Astrocyte of the hippocampus (primary cell): ENCODE results near the gene HIP1R.
"Not testable (repeated sequence)": the region's sequence is repeated elsewhere in the genome, so short reads cannot be mapped to it uniquely, and the experiment has no call there.

Experiments
- DNase-seq: peaks from one replicate; pipeline ENCODE4 v3.0.0; 2011; ENCODE audit warnings: low read depth, low spot score

HIP1R gene, protein sequence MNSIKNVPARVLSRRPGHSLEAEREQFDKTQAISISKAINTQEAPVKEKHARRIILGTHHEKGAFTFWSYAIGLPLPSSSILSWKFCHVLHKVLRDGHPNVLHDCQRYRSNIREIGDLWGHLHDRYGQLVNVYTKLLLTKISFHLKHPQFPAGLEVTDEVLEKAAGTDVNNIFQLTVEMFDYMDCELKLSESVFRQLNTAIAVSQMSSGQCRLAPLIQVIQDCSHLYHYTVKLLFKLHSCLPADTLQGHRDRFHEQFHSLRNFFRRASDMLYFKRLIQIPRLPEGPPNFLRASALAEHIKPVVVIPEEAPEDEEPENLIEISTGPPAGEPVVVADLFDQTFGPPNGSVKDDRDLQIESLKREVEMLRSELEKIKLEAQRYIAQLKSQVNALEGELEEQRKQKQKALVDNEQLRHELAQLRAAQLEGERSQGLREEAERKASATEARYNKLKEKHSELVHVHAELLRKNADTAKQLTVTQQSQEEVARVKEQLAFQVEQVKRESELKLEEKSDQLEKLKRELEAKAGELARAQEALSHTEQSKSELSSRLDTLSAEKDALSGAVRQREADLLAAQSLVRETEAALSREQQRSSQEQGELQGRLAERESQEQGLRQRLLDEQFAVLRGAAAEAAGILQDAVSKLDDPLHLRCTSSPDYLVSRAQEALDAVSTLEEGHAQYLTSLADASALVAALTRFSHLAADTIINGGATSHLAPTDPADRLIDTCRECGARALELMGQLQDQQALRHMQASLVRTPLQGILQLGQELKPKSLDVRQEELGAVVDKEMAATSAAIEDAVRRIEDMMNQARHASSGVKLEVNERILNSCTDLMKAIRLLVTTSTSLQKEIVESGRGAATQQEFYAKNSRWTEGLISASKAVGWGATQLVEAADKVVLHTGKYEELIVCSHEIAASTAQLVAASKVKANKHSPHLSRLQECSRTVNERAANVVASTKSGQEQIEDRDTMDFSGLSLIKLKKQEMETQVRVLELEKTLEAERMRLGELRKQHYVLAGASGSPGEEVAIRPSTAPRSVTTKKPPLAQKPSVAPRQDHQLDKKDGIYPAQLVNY

DNA sequence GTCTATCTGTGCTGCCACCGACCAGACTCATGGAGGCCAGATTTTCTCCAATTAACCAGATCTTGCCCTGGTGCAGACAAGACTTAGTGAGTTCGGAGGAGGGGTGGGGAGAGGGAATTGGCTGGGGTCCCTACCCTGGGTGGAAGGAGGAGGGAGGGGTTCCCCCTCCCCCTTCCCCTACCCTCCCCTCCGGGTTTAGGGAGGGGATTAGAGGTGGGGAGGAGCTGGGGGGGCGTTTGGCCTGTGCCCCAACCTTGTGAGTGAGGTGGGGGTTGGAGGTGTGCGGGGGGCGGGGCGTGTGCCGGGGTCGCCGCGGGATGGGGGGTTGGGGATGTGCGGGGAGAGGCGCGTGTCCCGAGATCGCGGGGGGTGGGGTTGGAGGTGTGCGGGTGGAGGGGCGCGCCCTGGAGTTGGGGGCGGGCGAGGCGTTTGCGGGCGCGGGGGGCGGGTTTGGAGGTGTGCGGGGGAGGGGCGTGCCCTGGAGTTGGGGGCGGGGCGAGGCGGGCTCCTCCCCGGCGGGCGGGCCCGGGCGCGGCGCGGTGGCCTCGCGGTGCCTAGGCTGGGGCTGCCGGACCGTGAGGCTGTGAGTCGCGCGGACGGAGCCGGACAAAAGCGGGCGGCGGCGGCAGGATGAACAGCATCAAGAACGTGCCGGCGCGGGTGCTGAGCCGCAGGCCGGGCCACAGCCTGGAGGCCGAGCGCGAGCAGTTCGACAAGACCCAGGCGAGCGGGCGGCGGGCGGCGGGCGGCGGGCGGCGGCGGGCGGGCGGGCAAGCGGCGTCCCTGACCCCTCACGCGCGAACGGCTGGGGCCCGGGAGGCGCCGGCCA lies at the start of gene HIP1R:
HIP1R (plus strand) TSS at position 537 of the 829 bp plus-strand sequence; CDS start at position 631, 94 bp downstream.
- peak; percentile 61 for DNase-seq

DNA sequence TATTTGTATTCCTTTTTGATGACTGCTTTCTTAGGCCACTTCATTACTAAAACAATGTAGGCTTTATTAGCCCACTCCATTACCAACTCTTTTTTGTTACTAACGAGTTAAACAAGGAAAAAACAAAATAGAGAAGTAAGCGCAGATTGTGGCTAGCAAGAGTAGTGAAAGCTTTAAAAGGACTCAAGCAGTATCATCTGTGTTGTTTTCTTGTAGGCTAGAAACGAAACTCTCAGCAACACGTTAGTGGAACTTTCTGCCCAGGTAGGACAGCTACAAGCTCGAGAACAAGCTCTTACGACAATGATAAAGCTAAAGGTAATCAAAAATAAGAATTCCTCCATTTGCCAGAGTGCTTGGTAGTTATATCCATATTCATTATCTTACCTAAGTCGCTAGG lies 49.8 kb upstream of the HIP1R start:
- no peak for DNase-seq

DNA sequence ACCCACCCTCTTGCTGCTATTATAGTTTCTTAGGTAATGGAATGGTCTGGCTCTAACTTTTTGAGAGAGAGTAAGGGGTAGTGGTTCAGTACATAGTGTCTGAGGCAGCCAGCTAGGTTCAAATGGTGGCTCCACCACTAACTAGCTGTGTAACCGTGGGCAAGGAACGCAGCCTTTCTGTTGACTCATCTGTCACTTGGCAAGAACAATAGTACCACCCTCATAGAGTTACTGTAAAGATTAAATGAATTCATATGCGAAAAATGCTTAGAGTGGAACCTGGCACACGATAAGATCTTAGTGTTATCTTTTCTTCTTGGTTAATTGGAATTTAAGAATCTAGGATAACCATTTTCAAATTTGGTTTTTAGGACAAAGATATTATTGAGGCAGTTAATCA lies 46.9 kb upstream of the HIP1R start:
- peak; percentile 48 for DNase-seq

DNA sequence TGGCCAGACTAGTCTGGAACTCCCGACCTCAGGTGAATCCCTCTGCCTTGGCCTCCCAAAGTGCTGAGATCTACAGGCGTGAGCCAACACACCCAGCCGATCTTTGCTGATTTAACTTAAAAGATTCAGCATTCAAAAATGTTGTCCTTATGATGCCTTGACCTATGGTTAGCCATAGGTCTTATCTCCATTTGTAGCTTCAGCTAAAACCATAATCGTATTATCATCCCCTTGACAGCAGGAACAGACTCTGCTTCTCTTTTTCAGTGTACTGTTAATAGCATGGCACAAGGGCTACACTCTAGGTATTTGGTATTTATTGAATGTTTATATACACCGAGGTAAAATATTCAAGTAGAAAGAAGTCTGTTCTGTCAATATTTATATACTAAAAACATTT lies 45.6 kb upstream of the HIP1R start:
- DNase-seq: no peak

DNA sequence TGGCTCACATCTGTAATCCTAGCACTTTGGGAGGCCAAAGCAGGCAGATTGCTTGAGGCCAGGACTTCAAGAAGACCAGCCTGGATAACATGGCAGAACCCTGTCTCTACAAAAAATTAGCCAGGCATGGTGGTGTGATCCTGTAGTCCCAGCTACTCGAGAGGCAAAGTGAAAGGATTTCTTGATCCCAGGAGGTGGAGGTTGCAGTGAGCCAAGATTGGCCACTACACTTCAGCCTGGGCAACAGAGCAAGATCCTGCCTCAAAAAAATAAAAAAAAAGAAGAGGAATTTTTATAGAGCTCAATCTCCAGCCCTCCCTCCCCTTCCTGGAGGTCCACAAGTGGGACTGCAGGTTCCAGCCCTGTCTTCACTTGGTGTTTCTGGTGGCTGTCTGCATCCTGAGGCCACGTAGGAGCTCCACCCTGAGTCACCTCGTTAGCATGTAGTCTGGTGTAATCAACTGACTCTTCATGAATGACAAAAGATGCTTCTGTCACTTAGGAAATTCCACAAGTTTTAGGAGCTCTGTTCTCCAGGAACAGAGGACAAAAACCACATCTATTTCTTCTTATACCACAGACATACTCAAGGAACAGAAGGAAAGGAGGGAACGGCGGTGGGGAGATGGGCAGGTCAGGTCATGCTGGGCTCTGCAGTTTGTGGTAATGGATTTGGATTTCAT lies 44.7 kb upstream of the HIP1R start:
- DNase-seq: peak; percentile 62

DNA sequence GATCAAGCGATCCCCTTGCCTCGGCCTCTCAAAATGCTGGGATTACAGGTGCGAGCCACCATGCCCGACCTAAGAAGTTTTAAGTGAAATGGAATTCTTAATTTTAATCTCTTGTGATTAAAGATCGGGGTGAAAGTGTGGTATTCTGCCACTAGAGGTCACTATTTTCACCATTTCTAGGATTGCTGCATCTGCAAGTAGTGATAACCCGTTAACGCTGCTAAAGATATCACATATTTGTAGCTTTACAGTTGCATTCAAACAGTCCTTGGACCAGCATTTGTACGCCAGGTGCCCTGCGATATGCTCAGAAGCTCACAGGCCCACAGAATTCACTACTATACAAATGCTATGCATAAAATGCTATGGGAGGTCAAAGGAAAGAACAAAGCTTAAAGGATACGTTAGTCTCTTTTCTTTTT lies 41.6 kb upstream of the HIP1R start:
- DNase-seq: peak; percentile 66

DNA sequence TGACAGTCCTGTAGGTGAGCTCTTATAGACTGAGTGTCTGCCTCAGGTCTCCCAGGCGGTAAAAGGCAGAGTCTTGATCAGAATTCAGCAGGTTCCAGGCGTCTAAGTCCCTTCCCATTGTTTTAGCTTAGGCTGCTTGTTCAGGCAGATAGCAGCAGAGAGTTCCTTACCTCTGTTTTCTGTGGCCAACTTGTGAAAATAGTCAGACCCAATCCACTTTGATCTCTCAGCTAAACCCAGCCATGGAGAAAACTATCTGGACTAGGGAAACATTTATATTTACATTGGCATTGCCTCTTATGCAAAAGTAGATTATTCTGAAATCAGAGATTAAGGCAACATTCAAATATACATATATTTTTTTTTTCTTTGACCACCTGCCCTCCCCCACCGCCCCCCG lies 39.5 kb upstream of the HIP1R start:
- DNase-seq: peak; percentile 43

DNA sequence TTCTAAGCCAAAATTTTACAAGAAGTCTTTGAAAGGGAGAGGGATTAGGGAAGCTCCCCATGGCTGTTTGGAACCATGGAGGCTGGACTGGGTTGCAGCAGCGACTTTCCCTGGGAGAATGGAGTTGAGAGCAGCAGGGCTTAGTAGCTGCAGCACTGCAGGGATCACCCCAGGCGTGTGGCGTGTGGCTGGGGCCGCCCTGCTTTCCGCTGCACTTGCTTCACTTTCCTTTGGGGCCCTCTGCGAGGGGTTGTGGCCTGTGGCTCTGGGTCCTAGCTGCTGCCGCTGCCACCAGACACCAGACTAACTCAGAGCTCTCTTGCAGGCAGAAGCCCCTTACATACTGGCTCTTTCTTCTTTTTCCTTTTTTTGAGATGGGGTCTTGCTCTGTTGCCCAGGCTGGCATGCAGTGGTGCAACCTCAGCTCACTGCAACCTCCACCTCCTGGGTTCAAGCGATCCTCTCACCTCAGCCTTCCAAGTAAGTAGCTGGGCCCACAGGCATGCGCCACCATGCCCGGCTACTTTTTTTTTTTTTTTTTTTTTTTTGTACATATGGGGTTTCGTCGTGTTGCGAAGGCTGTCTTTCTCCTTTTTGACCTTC lies 35.5 kb upstream of the HIP1R start:
- no peak for DNase-seq

DNA sequence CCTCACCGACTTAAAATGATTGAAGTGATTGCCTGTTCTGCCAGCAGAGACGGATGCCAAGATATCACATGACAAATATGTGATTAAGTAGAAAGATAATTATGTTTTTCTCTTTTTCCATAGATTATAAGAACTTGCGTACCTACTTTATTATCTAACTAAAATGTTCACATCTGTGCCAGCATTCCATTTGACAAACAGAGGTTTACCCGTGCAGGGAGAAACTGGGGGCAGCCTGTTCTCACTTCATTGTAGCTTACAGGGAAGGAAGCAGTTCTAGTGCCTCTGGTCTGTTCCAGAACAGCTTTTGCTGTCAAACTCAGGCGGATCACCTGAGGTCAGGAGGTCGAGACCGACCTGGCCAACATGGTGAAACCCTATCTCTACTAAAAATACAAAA lies 31.3 kb upstream of the HIP1R start:
- DNase-seq: no peak

DNA sequence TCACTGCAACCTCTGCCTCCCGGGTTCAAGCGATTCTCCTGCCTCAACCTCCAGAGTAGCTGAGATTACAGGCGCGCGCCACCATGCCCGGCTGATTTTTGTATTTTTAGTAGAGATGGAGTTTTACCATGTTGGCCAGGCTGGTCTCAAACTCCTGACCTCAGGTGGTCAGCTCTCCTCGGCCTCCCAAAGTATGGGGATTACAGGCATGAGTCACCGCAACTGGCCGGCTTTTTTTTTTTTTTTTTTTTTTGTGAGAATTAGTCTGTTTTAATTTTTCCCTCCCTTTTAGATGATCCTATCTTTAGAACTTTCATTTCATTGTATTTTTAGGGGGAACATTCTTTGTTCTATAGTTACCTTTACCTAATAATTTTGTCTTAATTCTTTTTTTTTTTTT lies 30.3 kb upstream of the HIP1R start:
- not testable (repeated sequence) for DNase-seq

DNA sequence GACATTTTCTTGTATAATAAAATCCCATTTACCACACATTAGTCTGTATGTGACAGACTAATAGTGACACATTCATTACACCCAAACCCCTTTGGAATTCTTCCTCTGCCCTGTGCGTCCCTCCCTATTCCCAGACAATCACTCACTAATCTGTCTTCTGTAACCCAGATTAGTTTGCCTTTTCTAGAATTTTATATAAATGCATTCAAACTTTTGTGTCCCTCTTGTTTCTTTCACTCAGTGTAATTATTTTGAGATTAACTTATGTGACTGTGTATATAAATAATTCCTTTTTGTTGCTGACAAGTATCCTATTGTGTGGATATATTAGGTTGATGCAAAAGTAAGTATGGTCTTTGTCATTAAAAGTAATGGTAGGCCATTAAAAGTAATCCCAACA lies 27.6 kb upstream of the HIP1R start:
- no peak for DNase-seq

DNA sequence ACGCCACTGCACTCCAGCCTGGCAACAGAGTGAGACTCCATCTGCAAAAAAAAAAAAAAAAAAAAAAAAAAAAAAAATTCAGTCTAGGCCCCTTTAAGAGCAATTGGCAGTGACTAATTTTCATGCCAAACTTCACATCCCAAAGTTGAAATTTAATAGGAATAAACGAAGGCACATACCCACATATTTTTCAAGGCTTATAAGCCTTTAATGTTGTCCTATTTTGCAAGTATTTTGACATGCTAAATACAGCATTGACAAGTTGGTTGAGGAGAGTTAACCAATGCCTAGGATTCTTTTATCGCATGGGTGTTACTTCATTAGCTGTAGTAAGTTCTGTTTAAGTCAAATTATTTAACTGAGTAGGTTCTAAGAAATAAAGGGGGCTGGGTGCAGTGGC lies 23.5 kb upstream of the HIP1R start:
- no peak for DNase-seq

DNA sequence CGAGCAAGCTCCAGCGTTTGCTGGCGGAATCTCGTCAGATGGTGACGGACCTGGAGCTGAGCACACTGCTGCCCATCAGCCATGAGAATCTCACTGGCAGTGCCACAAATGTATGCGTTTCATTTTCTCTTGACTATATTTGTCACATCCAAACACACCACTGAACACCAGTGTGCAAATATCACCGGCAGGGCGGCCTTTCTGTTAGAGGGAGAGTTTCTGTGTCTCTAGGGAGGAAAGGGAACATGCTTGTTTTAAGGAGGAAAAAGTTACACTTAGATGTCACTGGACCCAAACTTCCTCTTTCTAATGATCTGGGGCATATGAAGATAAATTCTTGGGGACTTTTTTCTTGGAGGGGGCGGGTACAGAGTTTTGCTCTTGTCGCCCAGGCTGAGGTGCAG lies 21.9 kb upstream of the HIP1R start:
- no peak for DNase-seq

DNA sequence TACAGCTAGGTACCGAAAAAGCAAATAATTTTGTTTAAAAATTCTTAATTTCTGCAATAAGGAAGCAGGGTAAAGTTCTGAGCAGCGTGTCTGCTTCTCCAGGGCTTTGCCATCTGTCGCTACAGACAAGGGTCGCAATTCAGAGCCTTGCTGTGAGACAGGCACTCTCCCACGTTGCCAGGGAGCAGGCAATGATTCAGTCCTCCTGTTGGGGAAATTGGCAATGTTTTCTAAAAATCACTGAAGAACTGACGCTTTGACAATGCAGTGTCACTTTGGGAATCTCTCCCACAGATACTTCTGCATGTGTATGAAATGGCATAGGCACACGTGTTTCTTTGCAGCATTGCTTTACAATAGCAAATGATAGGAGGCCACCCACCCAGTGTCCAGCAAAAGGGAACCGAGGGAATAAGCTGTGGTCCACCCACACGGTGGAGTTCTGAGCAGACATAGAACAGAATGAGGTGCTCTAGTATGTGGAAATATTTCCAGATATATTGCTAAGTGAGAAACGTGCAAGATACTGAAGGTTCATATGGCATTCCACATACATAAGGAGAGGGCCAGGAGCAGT lies 16.0 kb upstream of the HIP1R start:
- DNase-seq: no peak

DNA sequence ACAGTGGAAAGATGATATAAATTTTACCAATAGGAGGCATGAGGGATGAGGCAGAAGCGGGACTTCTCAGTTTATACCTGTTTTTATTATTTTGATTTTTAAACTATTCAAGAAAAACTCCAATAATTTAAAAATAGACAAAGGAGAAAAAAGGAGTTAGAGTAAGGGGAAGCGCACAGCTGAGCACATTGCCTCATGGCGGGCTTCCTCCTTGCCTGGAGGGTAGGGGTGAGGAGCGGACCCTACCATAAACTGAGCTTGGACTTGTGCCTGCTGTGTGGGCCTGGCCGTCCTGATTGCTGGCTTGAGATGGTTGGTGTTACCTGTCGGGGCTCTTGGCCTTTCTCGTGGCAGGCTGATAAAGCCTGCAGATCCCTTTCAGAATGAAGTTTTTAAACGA lies 15.1 kb upstream of the HIP1R start:
- no peak for DNase-seq

DNA sequence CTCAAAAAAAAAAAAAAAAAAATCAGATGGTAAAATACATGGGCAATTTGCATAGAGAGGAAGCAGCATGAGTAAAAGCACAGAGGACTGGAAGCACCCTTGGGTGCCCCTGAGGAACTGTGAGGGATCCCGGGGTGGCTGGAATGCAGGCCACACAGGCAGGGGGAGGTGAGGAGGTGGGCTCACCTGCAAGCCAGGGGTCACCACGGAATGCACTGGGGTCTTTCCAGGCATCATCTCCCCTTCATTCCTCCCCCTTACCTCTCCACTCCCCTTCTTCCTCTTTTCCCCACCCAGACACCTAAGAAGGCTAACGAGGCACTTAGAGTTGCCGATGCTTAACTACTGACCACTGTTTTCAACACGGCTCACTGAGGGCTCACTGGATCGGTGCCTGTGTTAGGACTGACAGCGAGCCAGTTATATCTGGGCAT lies 14.4 kb upstream of the HIP1R start:
- no peak for DNase-seq

DNA sequence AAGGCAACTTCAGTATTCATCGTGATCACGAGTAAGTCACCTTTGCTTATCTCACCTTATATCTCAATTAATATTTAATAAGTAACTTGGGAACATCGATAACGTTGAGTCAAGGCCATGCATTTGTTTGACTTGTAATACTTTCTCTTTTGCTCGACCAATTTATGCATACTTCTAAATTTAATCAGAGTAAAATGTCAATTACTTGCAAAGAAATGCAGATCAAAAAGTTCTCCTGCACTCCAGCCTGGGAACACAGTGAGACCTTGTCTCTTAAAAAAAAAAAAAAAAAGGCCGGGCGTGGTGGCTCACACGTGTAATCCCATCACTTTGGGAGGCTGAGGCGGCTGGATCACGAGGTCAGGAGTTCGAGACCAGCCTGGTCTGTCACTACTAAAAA lies 11.8 kb upstream of the HIP1R start:
- DNase-seq: no peak

DNA sequence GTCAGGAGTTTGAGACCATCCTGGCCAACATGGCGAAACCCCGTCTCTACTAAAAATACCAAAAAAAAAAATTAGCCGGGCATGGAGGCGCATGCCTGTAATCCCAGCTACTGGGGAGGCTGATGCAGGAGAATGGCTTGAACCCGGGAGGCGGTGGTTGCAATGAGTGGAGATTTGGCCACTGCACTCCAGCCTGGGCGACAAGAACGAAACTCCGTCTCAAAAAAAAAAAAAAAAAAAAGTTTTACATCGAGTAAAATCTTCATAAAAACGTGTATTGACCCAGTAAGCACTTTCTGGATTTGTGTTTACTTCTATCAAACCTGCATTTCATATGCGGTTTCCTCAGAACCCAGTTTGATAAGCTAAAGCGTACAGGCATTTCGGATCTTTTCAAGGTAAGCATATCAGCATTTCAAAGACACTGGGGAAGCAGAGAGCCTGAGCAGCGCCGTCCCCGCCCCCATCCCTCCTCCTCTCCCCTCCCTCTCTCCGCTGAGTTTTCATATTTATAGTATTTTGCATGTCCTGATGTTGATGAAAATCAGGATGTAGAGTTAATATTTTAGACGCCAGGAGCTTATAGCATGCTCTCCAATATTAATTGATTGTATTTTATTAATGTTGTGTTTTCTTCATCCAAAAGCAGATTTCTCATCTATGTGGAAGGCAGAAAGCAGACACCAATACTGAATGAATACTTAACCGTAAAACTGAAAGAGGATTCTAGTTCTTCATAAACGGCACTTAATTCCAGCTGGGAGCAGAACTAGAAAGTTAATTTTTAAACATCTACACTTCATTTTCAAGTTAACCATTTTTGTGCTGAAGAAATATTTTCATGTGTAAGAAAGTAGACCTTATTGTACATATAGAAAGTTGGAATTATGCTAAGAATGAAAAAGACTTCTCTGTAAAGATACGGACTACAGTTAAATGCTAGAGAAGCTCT lies 9.2 kb upstream of the HIP1R start:
- peak; percentile 30 for DNase-seq

DNA sequence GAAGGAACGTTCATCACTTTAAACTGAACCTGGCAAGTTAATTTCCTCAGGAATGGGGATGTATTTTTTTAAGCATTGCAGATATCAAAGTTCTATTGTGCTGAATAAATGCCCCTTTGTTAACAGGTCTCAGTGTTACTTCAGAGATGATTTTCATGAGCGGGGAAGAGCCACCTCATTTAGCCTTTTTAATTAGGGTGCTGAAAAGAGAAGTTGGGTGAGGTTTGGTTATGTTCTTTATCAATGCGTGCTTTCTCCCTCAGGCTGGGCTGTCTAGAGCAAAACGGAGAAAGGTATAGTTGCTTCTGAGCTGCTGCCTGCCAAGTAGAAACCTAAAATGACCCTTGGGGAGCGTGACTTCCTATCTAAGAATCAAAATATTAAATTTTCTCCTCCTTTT lies 8.0 kb upstream of the HIP1R start:
- no peak for DNase-seq
